ENCODE data around the gene NUDT3. TPM values are rescaled to one million over a fixed set of nuclear protein-coding genes. Genes with fewer than 3 reads are reported as not detected.

Gene NUDT3
- total RNA-seq, 1 experiment from 2014 or later = 25.2 TPM

GRCh38 chr6:34375833-34376232 is 16.6 kb downstream of the NUDT3 start (continued):
- no peak for TF ChIP-seq REST (IDR thresholded peaks at IDR 0.05; ENCODE audit: low read depth)

DNA sequence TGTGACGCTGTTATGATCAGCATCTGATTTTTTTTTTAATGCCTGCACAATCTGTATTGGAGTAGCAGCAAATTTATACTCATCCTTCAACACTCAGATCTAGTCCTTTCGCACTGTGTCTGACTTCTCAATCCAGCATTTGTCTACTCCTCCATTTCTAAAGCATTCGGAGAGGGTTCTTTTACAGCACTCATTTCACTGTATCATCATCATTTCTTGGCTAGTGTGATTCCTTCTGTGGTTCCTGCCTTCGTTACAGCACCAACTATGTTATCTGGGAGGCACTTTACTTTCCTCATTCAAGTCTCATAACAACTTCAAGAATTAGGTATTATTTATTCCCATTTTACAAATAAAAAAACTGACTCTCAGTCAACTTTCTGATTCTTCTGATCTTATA is 18.0 kb downstream of the NUDT3 start:
- Histone ChIP-seq H3K79me2 (ENCODE audit: insufficient read depth, low read length) (peaks cover 91% of the 10 kb centered on the region), H3K9me2 (ENCODE audit: insufficient read depth) (no peaks in the 10 kb centered on the region), H2AFZ (ENCODE audit: low read depth, low read length, poor library complexity, severe bottlenecking) (no peak overlapping the region), H3K36me3 (ENCODE audit: control insufficient read depth in 1 of 2, insufficient read depth in 2 of 2, low read length in 2 of 2) (no peaks in the 10 kb centered on the region), H3K4me3 (replicated peaks in 1 of 2; ENCODE audit: low read depth in 1 of 2, low read length in 2 of 2) (no peak overlapping the region), H3K27ac (ENCODE audit: low read depth, low read length) (no peak overlapping the region), H3K9me3 (ENCODE audit: control insufficient read depth in 1 of 2, insufficient read depth in 1 of 2, low read depth in 1 of 2, low read length in 2 of 2) (no peaks in the 10 kb centered on the region), H3K4me2 (ENCODE audit: low read length) (no peak overlapping the region), H4K20me1 (ENCODE audit: insufficient read depth) (peaks cover 14% of the 10 kb centered on the region; the same call in 1 of the 2 replicates), H3K4me1 (ENCODE audit: control insufficient read depth in 1 of 2, insufficient read depth in 2 of 2, low read length in 2 of 2) (peaks cover 0 to 9% of the 10 kb centered on the region in 2 experiments; a peak in 2 of 4 replicates), H3K9ac (ENCODE audit: low read length) (no peak overlapping the region), H3K27me3 (ENCODE audit: insufficient read depth, low read length) (no peaks in the 10 kb centered on the region)
- intact Hi-C loops (cut with micrococcal nuclease) = no loop called here
- no TSS peak for BruUV-seq (replicated peaks)
- DNase-seq (ENCODE audit: low read depth, low spot score) = no peak
- ChIA-PET POLR2A (no interaction called here), CTCF (no interaction called here), RAD21 (ENCODE audit: low non-redundant PET in 1 of 2, low total read pairs in 2 of 2, uncharacterized antibody in 2 of 2, unreplicated experiment in 2 of 2) (no interaction called here)
- TF ChIP-seq, protein P1, sequence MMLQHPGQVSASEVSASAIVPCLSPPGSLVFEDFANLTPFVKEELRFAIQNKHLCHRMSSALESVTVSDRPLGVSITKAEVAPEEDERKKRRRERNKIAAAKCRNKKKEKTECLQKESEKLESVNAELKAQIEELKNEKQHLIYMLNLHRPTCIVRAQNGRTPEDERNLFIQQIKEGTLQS (IDR thresholded peaks at IDR 0.05) = no peak
- TF ChIP-seq JUND (IDR thresholded peaks at IDR 0.05) (no peak), SRF (IDR thresholded peaks at IDR 0.05; ENCODE audit: low read depth) (no peak), CEBPB (IDR thresholded peaks at IDR 0.05; ENCODE audit: low read depth) (no peak)
- no peak for ATAC-seq

Measured in HCT116 (cell line).